Memory B cell (primary cell): ENCODE data around the gene PTPN1.
"Not testable (repeated sequence)": the region's sequence is repeated elsewhere in the genome, so short reads cannot be mapped to it uniquely, and the experiment has no call there.

ENCODE experiments used
- ATAC-seq: fragments of 150-1000 bp; cut with Tn5 transposase; 2 replicates; pipeline ENCODE4 v1.10.0; 2021; ENCODE audit warnings: low read depth, mild to moderate bottlenecking, moderate library complexity
- DNase-seq, 2 donors: peaks; one replicate each; pipeline ENCODE4 v3.0.0; 2022; ENCODE audit warnings: low spot score in 2 of 2
- H3K27ac Mint-ChIP-seq: one replicate; pipeline ENCODE4 v1.8.0; 2022; ENCODE audit warnings: mild to moderate bottlenecking, moderate library complexity, mixed read lengths
- H3K27me3 Mint-ChIP-seq: one replicate; pipeline ENCODE4 v1.8.0; 2022; ENCODE audit warnings: mixed read lengths
- H3K36me3 Mint-ChIP-seq: one replicate; pipeline ENCODE4 v1.8.0; 2022; ENCODE audit warnings: mild to moderate bottlenecking, mixed read lengths
- H3K4me1 Mint-ChIP-seq: one replicate; pipeline ENCODE4 v1.8.0; 2022; ENCODE audit warnings: mixed read lengths
- H3K4me3 Mint-ChIP-seq: one replicate; pipeline ENCODE4 v1.8.0; 2022; ENCODE audit warnings: mild to moderate bottlenecking, moderate library complexity, mixed read lengths
- H3K9me3 Mint-ChIP-seq: one replicate; pipeline ENCODE4 v1.8.0; 2022; ENCODE audit warnings: mixed read lengths

Gene PTPN1

GRCh38 chr20:50525681-50526080, 15.5 kb downstream of the PTPN1 start:
- Mint-ChIP-seq H3K4me3 (no peak overlapping the region), H3K27me3 (no peaks in the 10 kb centered on the region), H3K9me3 (no peaks in the 10 kb centered on the region), H3K36me3 (peaks cover 13% of the 10 kb centered on the region), H3K27ac (no peak overlapping the region), H3K4me1 (peaks cover 29% of the 10 kb centered on the region)
- no peak for DNase-seq
- ATAC-seq, result no peak

GRCh38 chr20:50526403-50526989, 16.3 kb downstream of the PTPN1 start:
- ATAC-seq (no peak), DNase-seq (no peak)
- Mint-ChIP-seq H3K27me3 (no peaks in the 10 kb centered on the region), H3K9me3 (no peaks in the 10 kb centered on the region), H3K36me3 (peaks cover 14% of the 10 kb centered on the region), H3K4me3 (no peak overlapping the region), H3K4me1 (peaks cover 31% of the 10 kb centered on the region), H3K27ac (no peak overlapping the region)

- Mint-ChIP-seq H3K4me3 (no peak overlapping the region), H3K27me3 (no peaks in the 10 kb centered on the region), H3K27ac (no peak overlapping the region), H3K9me3 (no peaks in the 10 kb centered on the region), H3K4me1 (peaks cover 30% of the 10 kb centered on the region), H3K36me3 (peaks cover 13% of the 10 kb centered on the region)
- no peak for ATAC-seq
- no peak for DNase-seq
Observed at GRCh38 chr20:50527068-50527605, 17.0 kb downstream of the PTPN1 start.

GRCh38 chr20:50528129-50528528, 17.9 kb downstream of the PTPN1 start:
- Mint-ChIP-seq H3K4me3 (no peak overlapping the region), H3K27ac (no peak overlapping the region), H3K36me3 (peaks cover 11% of the 10 kb centered on the region), H3K27me3 (no peaks in the 10 kb centered on the region), H3K9me3 (no peaks in the 10 kb centered on the region), H3K4me1 (peaks cover 35% of the 10 kb centered on the region)
- DNase-seq (no peak), ATAC-seq (no peak)

GRCh38 chr20:50528804-50529351, 18.7 kb downstream of the PTPN1 start:
- DNase-seq, result no peak
- no peaks in the 10 kb centered on the region for H3K9me3 Mint-ChIP-seq
- no peaks in the 10 kb centered on the region for H3K27me3 Mint-ChIP-seq
- peak overlapping the region; percentile 35 for H3K4me3 Mint-ChIP-seq
- ATAC-seq, result no peak
- H3K36me3 Mint-ChIP-seq, result peaks cover 13% of the 10 kb centered on the region
- no peak overlapping the region for H3K27ac Mint-ChIP-seq
- peaks cover 36% of the 10 kb centered on the region for H3K4me1 Mint-ChIP-seq

GRCh38 chr20:50532221-50532620, 22.0 kb downstream of the PTPN1 start:
- H3K4me1 Mint-ChIP-seq, result peaks cover 48% of the 10 kb centered on the region

GRCh38 chr20:50533061-50533460, 22.9 kb downstream of the PTPN1 start:
- DNase-seq, result no peak
- no peak for ATAC-seq
- H3K4me3 Mint-ChIP-seq, result no peak overlapping the region
- peak overlapping the region; percentile 90 for H3K27ac Mint-ChIP-seq
- no peaks in the 10 kb centered on the region for H3K27me3 Mint-ChIP-seq
- peaks cover 25% of the 10 kb centered on the region for H3K36me3 Mint-ChIP-seq
- H3K9me3 Mint-ChIP-seq, result peaks cover 4% of the 10 kb centered on the region
- H3K4me1 Mint-ChIP-seq, result peaks cover 55% of the 10 kb centered on the region

More at GRCh38 chr20:50532221-50532620, 22.0 kb downstream of the PTPN1 start:
- Mint-ChIP-seq H3K27ac (peak overlapping the region; percentile 90), H3K9me3 (peaks cover under 1% of the 10 kb centered on the region), H3K4me3 (peak overlapping the region; percentile 47), H3K36me3 (peaks cover 18% of the 10 kb centered on the region), H3K27me3 (no peaks in the 10 kb centered on the region)
- ATAC-seq (no peak), DNase-seq (no peak)

GRCh38 chr20:50533464-50533863, 23.3 kb downstream of the PTPN1 start:
- peaks cover 28% of the 10 kb centered on the region for H3K36me3 Mint-ChIP-seq

GRCh38 chr20:50534567-50534966, 24.4 kb downstream of the PTPN1 start:
- ATAC-seq (no peak), DNase-seq (no peak)
- Mint-ChIP-seq H3K27ac (peak overlapping the region; percentile 65), H3K27me3 (no peaks in the 10 kb centered on the region), H3K4me3 (no peak overlapping the region), H3K4me1 (peaks cover 54% of the 10 kb centered on the region), H3K9me3 (peaks cover 4% of the 10 kb centered on the region), H3K36me3 (peaks cover 29% of the 10 kb centered on the region)

More at GRCh38 chr20:50533464-50533863, 23.3 kb downstream of the PTPN1 start:
- DNase-seq, result no peak
- H3K4me3 Mint-ChIP-seq, result peak overlapping the region; percentile 50
- no peaks in the 10 kb centered on the region for H3K27me3 Mint-ChIP-seq
- peaks cover 4% of the 10 kb centered on the region for H3K9me3 Mint-ChIP-seq
- peaks cover 58% of the 10 kb centered on the region for H3K4me1 Mint-ChIP-seq
- peak overlapping the region; percentile 90 for H3K27ac Mint-ChIP-seq
- ATAC-seq, result peak; percentile 20

- Mint-ChIP-seq H3K27me3 (no peaks in the 10 kb centered on the region), H3K36me3 (peaks cover 31% of the 10 kb centered on the region), H3K4me1 (peaks cover 56% of the 10 kb centered on the region), H3K27ac (peak overlapping the region; percentile 65), H3K9me3 (peaks cover 6% of the 10 kb centered on the region), H3K4me3 (no peak overlapping the region)
- ATAC-seq (no peak), DNase-seq (no peak)
Observed at GRCh38 chr20:50535162-50535561, 25.0 kb downstream of the PTPN1 start.

- H3K4me3 Mint-ChIP-seq, result no peak overlapping the region
Observed at GRCh38 chr20:50536333-50536732, 26.1 kb downstream of the PTPN1 start.

GRCh38 chr20:50537546-50538201, 27.5 kb downstream of the PTPN1 start:
- Mint-ChIP-seq H3K9me3 (peaks cover 6% of the 10 kb centered on the region), H3K4me1 (peaks cover 63% of the 10 kb centered on the region), H3K27me3 (no peaks in the 10 kb centered on the region), H3K36me3 (peaks cover 35% of the 10 kb centered on the region), H3K4me3 (peak overlapping the region; percentile 55), H3K27ac (peak overlapping the region; percentile 91)
- DNase-seq, result no peak
- ATAC-seq, result no peak

More at GRCh38 chr20:50536333-50536732, 26.1 kb downstream of the PTPN1 start:
- Mint-ChIP-seq H3K27me3 (no peaks in the 10 kb centered on the region), H3K27ac (peak overlapping the region; percentile 88), H3K36me3 (peaks cover 36% of the 10 kb centered on the region), H3K9me3 (peaks cover 6% of the 10 kb centered on the region), H3K4me1 (peaks cover 63% of the 10 kb centered on the region)
- no peak for ATAC-seq
- DNase-seq, result no peak

GRCh38 chr20:50538276-50538675, 28.1 kb downstream of the PTPN1 start:
- Mint-ChIP-seq H3K27me3 (no peaks in the 10 kb centered on the region), H3K36me3 (peaks cover 35% of the 10 kb centered on the region), H3K4me3 (peak overlapping the region; percentile 32), H3K27ac (peak overlapping the region; percentile 91), H3K4me1 (peaks cover 62% of the 10 kb centered on the region), H3K9me3 (peaks cover 6% of the 10 kb centered on the region)
- DNase-seq, result no peak
- no peak for ATAC-seq

GRCh38 chr20:50539798-50540197, 29.6 kb downstream of the PTPN1 start:
- H3K36me3 Mint-ChIP-seq, result peaks cover 39% of the 10 kb centered on the region
- ATAC-seq, result peak; percentile 40

More at GRCh38 chr20:50539798-50540197, 29.6 kb downstream of the PTPN1 start:
- H3K9me3 Mint-ChIP-seq, H3K27me3 Mint-ChIP-seq, DNase-seq: not testable (repeated sequence)
- Mint-ChIP-seq H3K27ac (peak overlapping the region; percentile 91), H3K4me3 (peak overlapping the region; percentile 56), H3K4me1 (peaks cover 62% of the 10 kb centered on the region)
